HepG2 (cell line): Measurements from ENCODE around the gene HPS3. TPM values are rescaled to one million over a fixed set of nuclear protein-coding genes. Genes with fewer than 3 reads are reported as not detected.

Experiments
- ATAC-seq: fragments of 200-7000 bp; cut with Tn5 transposase; 3 replicates; pipeline ENCODE4 v1.9.1; 2020; ENCODE audit warnings: mild to moderate bottlenecking, moderate library complexity
- BruUV-seq: library from RNA; stranded (reverse); fragments of 400-500 nt; replicated peaks from 2 replicates; lab custom pipeline; 2021; lab: Mats Ljungman, UMichigan
- CTCF ChIA-PET: fragments of 300-600 bp; formaldehyde crosslinking; extraction: SDS; loops from one replicate; lab custom pipeline; 2021; ENCODE audit warnings: low total read pairs, inconsistent platforms, low intra/inter-chr PET ratio; lab: Yijun Ruan, JAX
- POLR2A ChIA-PET: fragments of 350-600 bp; sonication (Branson Sonifier 250); formaldehyde crosslinking; loops from one replicate; lab custom pipeline; 2020; ENCODE audit warnings: antibody characterized with exemption, inconsistent platforms; lab: Yijun Ruan, JAX
- DNase-seq: peaks from one replicate; pipeline ENCODE4 v3.0.0-alpha.2; 2015; ENCODE audit warnings: low spot score
- FAIRE-seq: peaks from 3 replicates; lab custom pipeline; 2011; peaks lifted over from hg19 to GRCh38; lab: Jason Lieb, UNC
- H2AFZ ChIP-seq: one replicate; pipeline ENCODE4 v1.6.1; 2011; ENCODE audit warnings: low read length, inconsistent platforms
- H3K27ac ChIP-seq: fragments of 300-600 bp; 3 replicates; pipeline ENCODE4 v1.8.0; 2011; ENCODE audit warnings: mixed run types, mild to moderate bottlenecking, mixed read lengths, low read length, inconsistent platforms; ENCODE audit not compliant: insufficient read depth; ENCODE audit errors: extremely low read length
- H3K27me3 ChIP-seq, 2 experiments: fragments of 200-600 bp in 1 of 2; 2 replicates in 1 of 2; 3 replicates in 1 of 2; pipeline versions ENCODE4 v1.6.0 to v1.8.0; 2011; ENCODE audit warnings: low read length in 2 of 2, mild to moderate bottlenecking in 2 of 2, moderate library complexity in 2 of 2, inconsistent platforms in 1 of 2; ENCODE audit not compliant: insufficient read depth in 2 of 2, control insufficient read depth in 1 of 2
- H3K36me3 ChIP-seq, 2 experiments: fragments of 200-600 bp in 1 of 2; replicated peaks in 1 of 2; 2 replicates in 1 of 2; 3 replicates in 1 of 2; pipeline versions ENCODE4 v1.5.1 to v1.8.0; 2011; ENCODE audit warnings: low read length in 2 of 2, inconsistent platforms in 1 of 2; ENCODE audit not compliant: insufficient read depth in 2 of 2, control insufficient read depth in 1 of 2
- H3K4me1 ChIP-seq: 2 replicates; pipeline ENCODE4 v1.5.1; 2012; ENCODE audit warnings: low read length, inconsistent platforms; ENCODE audit not compliant: insufficient read depth
- H3K4me2 ChIP-seq: 2 replicates; pipeline ENCODE4 v1.6.0; 2011; ENCODE audit warnings: low read depth, low read length, inconsistent platforms
- H3K4me3 ChIP-seq, 3 experiments: fragments of 200-600 bp in 1 of 3; sonication (generic), shearing (Covaris generic) in 1 of 3; replicated peaks in 1 of 3; 2 replicates each; pipeline ENCODE4 v1.5.1; 2011 to 2016; ENCODE audit warnings: low read length in 3 of 3, inconsistent platforms in 2 of 3, low read depth in 2 of 3, mild to moderate bottlenecking in 2 of 3, control low read depth in 1 of 3, mixed read lengths in 1 of 3; ENCODE audit not compliant: insufficient read depth in 1 of 3
- H3K79me2 ChIP-seq: one replicate; pipeline ENCODE4 v1.6.1; 2011; ENCODE audit warnings: low read length, inconsistent platforms; ENCODE audit not compliant: insufficient read depth
- H3K9ac ChIP-seq: 2 replicates; pipeline ENCODE4 v1.6.0; 2011; ENCODE audit warnings: mild to moderate bottlenecking, low read depth, low read length, inconsistent platforms; ENCODE audit not compliant: insufficient read depth
- H3K9me3 ChIP-seq: 2 replicates; pipeline ENCODE4 v1.5.1; 2012; ENCODE audit warnings: mild to moderate bottlenecking, low read length
- H4K20me1 ChIP-seq: 2 replicates; pipeline ENCODE4 v1.6.0; 2011; ENCODE audit warnings: inconsistent platforms, mild to moderate bottlenecking, low read length, moderate library complexity; ENCODE audit not compliant: insufficient read depth
- ARNT2 ChIP-seq: sonication (generic); formaldehyde crosslinking; IDR thresholded peaks from 2 replicates; pipeline ENCODE4 v1.8.0; 2022; ENCODE audit warnings: mild to moderate bottlenecking, low read depth, missing genetic modification reagents, moderate library complexity
- ATF5 ChIP-seq: sonication (generic); formaldehyde crosslinking; IDR thresholded peaks from 2 replicates; pipeline ENCODE4 v1.4.0; 2020; ENCODE audit warnings: mild to moderate bottlenecking, low read depth, missing genetic modification reagents
- DNMT3B ChIP-seq: conservative IDR thresholded peaks from 2 replicates; pipeline ENCODE4 v1.6.1; 2016; ENCODE audit warnings: missing biosample characterization, control low read depth
- EP300 ChIP-seq, 3 experiments: sonication (generic) in 1 of 3; formaldehyde crosslinking in 1 of 3; IDR thresholded peaks; 2 replicates each; pipeline versions ENCODE4 v1.5.1 to v1.6.1; 2011 to 2020; ENCODE audit warnings: low read depth in 2 of 3, low read length in 2 of 3, borderline replicate concordance in 1 of 3, improper control_type of control experiment in 1 of 3, mild to moderate bottlenecking in 1 of 3, missing genetic modification reagents in 1 of 3, moderate library complexity in 1 of 3
- KDM2A ChIP-seq: sonication (generic); formaldehyde crosslinking; IDR thresholded peaks from 2 replicates; pipeline ENCODE4 v1.4.0; 2020; ENCODE audit warnings: low read depth, missing genetic modification reagents, borderline replicate concordance
- RNF2 ChIP-seq: fragments of 450-650 bp; conservative IDR thresholded peaks from 2 replicates; pipeline ENCODE4 v1.6.1; 2016; ENCODE audit warnings: low read depth
- ZBTB38 ChIP-seq: sonication (generic); formaldehyde crosslinking; IDR thresholded peaks from 2 replicates; pipeline ENCODE4 v1.5.1; 2020; ENCODE audit warnings: mild to moderate bottlenecking, missing genetic modification reagents
- ZNF703 ChIP-seq: sonication (generic); formaldehyde crosslinking; IDR thresholded peaks from 2 replicates; pipeline ENCODE4 v1.5.1; 2020; ENCODE audit warnings: missing genetic modification reagents, mild to moderate bottlenecking, moderate library complexity, borderline replicate concordance
- ZZZ3 ChIP-seq: sonication (generic); formaldehyde crosslinking; IDR thresholded peaks from 2 replicates; pipeline ENCODE4 v1.4.0; 2020; ENCODE audit warnings: missing genetic modification reagents, mild to moderate bottlenecking, borderline replicate concordance
- WGBS: methylation state at CpG from one replicate; pipeline ENCODE4 v1.1.6; 2017; ENCODE audit warnings: low lambda C conversion rate; 5-methylcytosine and 5-hydroxymethylcytosine counted together
- in situ Hi-C: cut with HindIII; loops from 2 replicates; pipeline ENCODE4 v1.10.0; 2017; ENCODE audit warnings: low pct_unique_long_range_greater_than_20kb; ENCODE audit not compliant: extremely low pct_ligation_motif_present
- intact Hi-C: fragments of 100-400 bp; cut with micrococcal nuclease; formaldehyde crosslinking; loops from one replicate; pipeline ENCODE4 v1.10.0; 2022; ENCODE audit not compliant: unreplicated experiment
- polyA plus RNA-seq, 8 experiments: library from polyadenylated mRNA; depleted of rRNA in 3 of 8; stranded (reverse) in 7 of 8; unstranded in 1 of 8; fragments of >200 nt; fragmentation: Illumina TruSeq in 4 of 8; extraction: Trizol in 4 of 8; gene quantifications; 2 replicates each; pipeline versions ENCODE4 v1.2.1 to v1.2.3, GENCODE V29; 2011 to 2016; ENCODE audit warnings: low read depth in 4 of 8, missing spikeins in 1 of 8, mixed read lengths in 1 of 8; ENCODE audit not compliant: insufficient read depth in 1 of 8
- total RNA-seq, 5 experiments: library from RNA; depleted of rRNA; stranded (reverse); fragments of >200 nt; fragmentation: Illumina TruSeq; extraction: Trizol; gene quantifications; 2 replicates each; pipeline ENCODE4 v1.2.3, GENCODE V29; 2016; ENCODE audit warnings: low read depth in 1 of 5

Gene HPS3
- total and polyA plus RNA-seq, 2 of the 13 experiments (the other 11 are each of a cell fraction or from before 2014, with no cell fraction given) = 9.5 to 18.9 TPM

- ATAC-seq (no peak), DNase-seq (no peak), FAIRE-seq (no peak)
- H3K27me3 ChIP-seq = no peaks in the 10 kb centered on the region; a peak in 3 of 5 replicates
- no peak for TF ChIP-seq RNF2
- no peak for TF ChIP-seq DNMT3B
- TF ChIP-seq KDM2A = no peak
- no peak for TF ChIP-seq ZBTB38 (CRISPR knock-in tag)
- ChIA-PET CTCF (no interaction called here), POLR2A (no interaction called here)
- no peaks in the 10 kb centered on the region for H4K20me1 ChIP-seq
- no peaks in the 10 kb centered on the region for H3K9me3 ChIP-seq
- no TSS peak for BruUV-seq
- no peaks in the 10 kb centered on the region for H3K36me3 ChIP-seq
- no peak overlapping the region for H2AFZ ChIP-seq
- no peak overlapping the region for H3K4me3 ChIP-seq
- no peak overlapping the region for H3K27ac ChIP-seq
- peaks cover 9% of the 10 kb centered on the region; the same call in 1 of the 2 replicates for H3K4me1 ChIP-seq
- in situ Hi-C loops = no loop called here
- no peak overlapping the region for H3K4me2 ChIP-seq
- peaks cover 4% of the 10 kb centered on the region for H3K79me2 ChIP-seq
- intact Hi-C loops = loop anchor here (5.0 kb wide), 1 partner anchor 948 kb away; no protein-coding TSS in a partner anchor
- no peak overlapping the region for H3K9ac ChIP-seq
- 52% methylated on average over 1 of the region's 1 CpG for WGBS
Measured at GRCh38 chr3:149090461-149090860, 39.0 kb upstream of the HPS3 start.

GRCh38 chr3:149090907-149091306, 38.5 kb upstream of the HPS3 start:
- in situ Hi-C loops = no loop called here
- ATAC-seq = no peak
- Histone ChIP-seq H3K36me3 (no peaks in the 10 kb centered on the region), H3K27me3 (no peaks in the 10 kb centered on the region; a peak in 3 of 5 replicates), H3K4me3 (no peak overlapping the region), H3K4me2 (no peak overlapping the region), H3K79me2 (no peaks in the 10 kb centered on the region), H3K4me1 (peaks cover 9% of the 10 kb centered on the region; the same call in 1 of the 2 replicates), H4K20me1 (no peaks in the 10 kb centered on the region), H3K9ac (no peak overlapping the region), H2AFZ (no peak overlapping the region), H3K9me3 (no peaks in the 10 kb centered on the region), H3K27ac (no peak overlapping the region)
- intact Hi-C loops = loop anchor here (5.0 kb wide), 1 partner anchor 949 kb away; no protein-coding TSS in a partner anchor
- WGBS = 63% methylated on average over 3 of the region's 3 CpGs
- BruUV-seq = no TSS peak
- POLR2A ChIA-PET = no interaction called here
- no peak for FAIRE-seq
- CTCF ChIA-PET = no interaction called here
- DNase-seq = no peak
- no peak for TF ChIP-seq EP300 (IDR thresholded peaks at IDR 0.05; ENCODE audit: low read depth in 2 of 2, low read length in 2 of 2)
- TF ChIP-seq EP300 (CRISPR knock-in tag; IDR thresholded peaks at IDR 0.05; ENCODE audit: borderline replicate concordance) = no peak
- TF ChIP-seq ARNT2 (CRISPR knock-in tag) = no peak
- no peak for TF ChIP-seq ZZZ3 (CRISPR knock-in tag)
- no peak for TF ChIP-seq ATF5 (CRISPR knock-in tag)
- no peak for TF ChIP-seq ZNF703
